ENCODE data around the gene ARMC9.

GRCh38 chr2:231332388-231332787 lies 134.0 kb downstream of the ARMC9 start:
- TF ChIP-seq CTCF (IDR thresholded peaks at IDR 0.05) (no peak), POLR2AphosphoS5 (IDR thresholded peaks at IDR 0.05) (no peak), EP300 (IDR thresholded peaks at IDR 0.05) (no peak)

All from suprapubic skin (tissue), 4 donors.